ENCODE measurements around the gene NR3C2. TPM values are rescaled to one million over a fixed set of nuclear protein-coding genes. Genes with fewer than 3 reads are reported as not detected.

Gene NR3C2
- total RNA-seq, 4 donors from 2014 or later = 33.0 to 128 (median 118) TPM

DNA sequence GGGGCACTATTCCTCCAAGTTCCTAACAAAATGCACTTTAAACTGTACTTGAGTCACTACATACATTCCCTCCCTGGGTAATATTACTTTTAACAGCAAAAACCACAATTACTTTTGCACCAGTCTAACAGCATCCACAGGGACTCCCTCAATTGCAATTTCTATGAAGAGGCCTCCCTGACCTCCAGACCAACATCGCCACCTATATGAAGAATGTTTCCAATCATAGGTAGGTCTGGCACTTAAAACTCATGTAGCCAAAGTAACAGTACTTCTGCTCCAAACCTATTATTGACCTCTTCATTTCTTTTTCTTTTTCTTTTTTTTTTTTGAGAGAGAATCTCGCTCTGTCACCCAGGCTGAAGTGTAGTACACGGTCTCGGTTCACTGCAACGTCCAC is 15.6 kb downstream of the NR3C2 start:
- Histone ChIP-seq H3K4me1 (peaks cover 0 to 21% (median 0%) of the 10 kb centered on the region in 4 donors), H3K27me3 (no peaks in the 10 kb centered on the region), H3K36me3 (no peaks in the 10 kb centered on the region), H3K4me3 (no peak overlapping the region), H3K27ac (no peak overlapping the region), H3K9me3 (no peaks in the 10 kb centered on the region)
- DNase-seq = no peak
- TF ChIP-seq CTCF (IDR thresholded peaks at IDR 0.05) (no peak), POLR2A (IDR thresholded peaks at IDR 0.05) (no peak)

DNA sequence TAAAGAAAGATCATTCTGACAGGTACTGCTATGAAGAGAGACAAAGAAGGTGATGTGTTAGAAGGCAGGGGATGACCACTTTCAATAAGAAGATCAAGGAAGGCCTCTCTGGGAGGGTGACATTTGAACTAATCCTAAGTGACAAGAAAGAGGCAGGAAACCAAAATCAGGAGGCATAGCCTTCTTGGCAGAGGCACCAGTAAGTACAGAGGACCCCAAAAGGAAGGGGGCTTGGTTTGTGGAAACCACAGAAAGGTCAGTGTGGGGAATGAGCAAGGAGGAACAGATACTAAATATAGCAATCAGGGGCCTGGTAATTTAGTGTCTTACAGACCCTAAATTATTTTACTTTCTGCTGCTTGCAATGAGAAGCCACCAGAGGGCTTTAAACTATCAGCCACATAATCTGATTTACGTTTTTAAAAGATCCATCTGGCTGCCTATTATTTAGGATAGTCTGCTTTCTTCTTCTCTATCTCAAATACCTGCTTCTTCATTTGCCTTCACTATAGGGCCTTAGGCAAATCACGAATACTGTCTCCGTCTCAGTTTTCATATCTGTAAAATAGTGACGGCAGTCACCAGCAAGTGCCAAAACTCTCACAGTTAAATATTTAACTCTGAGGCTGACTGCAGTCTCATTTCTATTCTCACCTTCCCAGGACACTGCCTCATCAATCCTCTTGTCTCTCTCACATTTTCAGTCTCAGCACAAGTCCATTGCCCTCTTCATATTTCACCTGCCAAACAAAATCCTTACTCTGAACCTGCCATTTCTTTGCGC is 16.7 kb downstream of the NR3C2 start:
- TF ChIP-seq CTCF (IDR thresholded peaks at IDR 0.05) (peak in 1 of 6 experiments; percentile 3), POLR2A (IDR thresholded peaks at IDR 0.05) (no peak)
- H3K36me3 ChIP-seq = no peaks in the 10 kb centered on the region
- H3K4me3 ChIP-seq = no peak overlapping the region
- H3K27ac ChIP-seq = no peak overlapping the region
- H3K4me1 ChIP-seq = peaks cover 0 to 10% (median 0%) of the 10 kb centered on the region in 4 donors
- no peaks in the 10 kb centered on the region for H3K9me3 ChIP-seq
- DNase-seq = no peak
- no peaks in the 10 kb centered on the region for H3K27me3 ChIP-seq

DNA sequence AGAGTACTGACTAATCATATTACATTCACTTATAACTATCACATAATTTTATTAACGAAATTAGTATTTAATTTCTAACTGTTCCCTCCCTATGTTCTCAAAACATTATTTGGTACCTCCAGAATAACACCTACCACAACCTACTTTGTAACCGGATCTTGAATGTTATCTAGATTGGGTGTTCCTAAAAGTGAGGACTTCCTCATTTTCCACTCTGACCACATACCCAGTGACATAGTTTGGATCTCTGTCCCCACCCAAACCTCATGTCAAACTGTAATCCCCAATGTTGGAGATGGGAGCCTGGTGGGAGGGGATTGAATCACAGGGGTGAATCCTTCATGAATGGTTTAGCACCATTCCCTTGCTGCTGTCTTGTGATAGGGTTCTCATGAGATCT is 21.8 kb downstream of the NR3C2 start:
- Histone ChIP-seq H3K27me3 (no peaks in the 10 kb centered on the region), H3K9me3 (no peaks in the 10 kb centered on the region), H3K4me1 (peaks cover 0 to 4% (median 0%) of the 10 kb centered on the region in 4 donors), H3K4me3 (no peak overlapping the region), H3K27ac (no peak overlapping the region), H3K36me3 (no peaks in the 10 kb centered on the region)
- no peak for TF ChIP-seq POLR2A (IDR thresholded peaks at IDR 0.05)
- no peak for TF ChIP-seq CTCF (IDR thresholded peaks at IDR 0.05)
- no peak for DNase-seq

DNA sequence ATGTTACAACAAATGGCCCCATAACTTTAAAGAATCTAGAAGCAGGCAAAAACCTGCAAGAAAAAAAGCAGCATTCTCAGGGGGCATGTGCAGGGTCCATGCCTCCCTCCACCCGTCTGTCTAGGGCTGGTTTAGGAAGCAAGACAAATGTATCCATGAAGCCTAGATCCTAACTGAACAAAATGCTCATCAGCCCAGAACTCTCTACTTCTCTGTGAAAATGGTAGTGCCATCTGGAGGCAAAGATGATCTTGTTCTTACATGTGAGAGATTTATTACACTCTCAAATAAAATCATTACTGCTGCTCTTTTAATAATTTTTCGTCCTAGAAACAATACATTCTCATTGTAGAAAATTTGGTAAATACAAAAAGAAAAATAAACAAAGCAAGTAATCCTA is 26.7 kb downstream of the NR3C2 start:
- Histone ChIP-seq H3K27me3 (no peaks in the 10 kb centered on the region), H3K4me3 (no peak overlapping the region), H3K9me3 (no peaks in the 10 kb centered on the region), H3K4me1 (peaks cover 0 to 9% (median 0%) of the 10 kb centered on the region in 4 donors), H3K36me3 (no peaks in the 10 kb centered on the region), H3K27ac (no peak overlapping the region)
- no peak for TF ChIP-seq POLR2A (IDR thresholded peaks at IDR 0.05)
- TF ChIP-seq CTCF (IDR thresholded peaks at IDR 0.05) = peak in 1 of 6 experiments; percentile 15
- no peak for DNase-seq

DNA sequence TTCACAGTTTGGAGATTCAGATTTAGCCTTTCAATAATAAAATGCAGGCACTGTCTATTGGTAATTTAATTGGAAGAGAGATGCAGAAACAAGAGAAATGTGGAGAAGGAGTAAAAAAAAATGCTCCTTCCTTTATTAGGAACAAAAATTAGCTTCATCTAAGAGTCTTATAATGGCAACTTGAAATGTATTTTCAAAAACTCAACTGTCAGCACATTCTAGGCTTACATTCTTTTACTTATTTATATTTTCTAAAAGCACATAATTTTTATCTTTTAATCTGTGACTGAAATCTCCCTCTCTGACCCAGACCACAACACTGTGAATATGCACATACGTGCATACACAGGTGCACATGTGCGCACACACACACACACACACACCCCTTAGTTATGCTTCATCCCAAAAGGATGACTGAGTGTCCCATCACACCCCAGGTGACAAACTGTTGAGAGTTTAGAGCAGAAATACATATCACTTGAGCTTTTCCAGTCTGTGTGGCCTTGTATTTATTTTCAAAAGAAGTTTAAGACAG is 29.7 kb downstream of the NR3C2 start:
- TF ChIP-seq CTCF (IDR thresholded peaks at IDR 0.05) = no peak
- TF ChIP-seq POLR2A (IDR thresholded peaks at IDR 0.05) = no peak
- Histone ChIP-seq H3K27me3 (no peaks in the 10 kb centered on the region), H3K4me3 (no peak overlapping the region), H3K4me1 (peaks cover 0 to 9% (median 0%) of the 10 kb centered on the region in 4 donors), H3K36me3 (no peaks in the 10 kb centered on the region), H3K27ac (no peak overlapping the region), H3K9me3 (no peaks in the 10 kb centered on the region)
- DNase-seq = no peak
